Panc1 (cell line): ENCODE results near the gene LRP3.

Experiments used
- TCF7L2 ChIP-seq: IDR thresholded peaks from 2 replicates; pipeline ENCODE4 v1.6.1; 2011; ENCODE audit warnings: mild to moderate bottlenecking, low read depth, low read length, inconsistent platforms
- TF ChIP-seq, protein P1 (sequence below): fragments of 450-650 bp; IDR thresholded peaks from 2 replicates; pipeline ENCODE4 v1.5.1; 2017; ENCODE audit warnings: mild to moderate bottlenecking
- TF ChIP-seq, protein P2 (sequence below), 2 experiments: IDR thresholded peaks; 2 replicates each; pipeline ENCODE4 v1.6.1; 2011 to 2012; ENCODE audit warnings: low read depth in 2 of 2, control low read depth in 1 of 2, low read length in 1 of 2, mild to moderate bottlenecking in 1 of 2, moderate library complexity in 1 of 2; ENCODE audit not compliant: insufficient read depth in 1 of 2

DNA sequence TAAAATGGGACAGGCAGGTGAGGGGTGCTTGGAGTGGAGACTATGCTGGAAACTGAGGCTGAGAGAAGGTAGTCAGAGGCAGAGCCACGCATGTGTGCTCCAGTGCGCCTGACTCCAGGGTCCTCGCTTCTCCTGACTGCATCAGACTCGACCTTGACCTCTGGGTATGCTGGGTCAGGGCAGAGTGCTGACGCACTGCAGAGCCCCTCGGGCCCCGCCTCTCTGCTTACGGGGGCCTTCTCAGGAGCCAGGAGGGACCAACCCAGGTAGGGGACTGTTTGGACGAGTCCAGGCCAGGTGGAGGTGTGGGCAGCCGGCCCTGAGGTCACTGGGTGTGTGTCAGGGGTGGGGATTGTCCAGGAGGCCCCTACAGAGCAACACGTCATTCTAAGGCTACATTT, 54.4 kb downstream of the LRP3 start:
- TF ChIP-seq, protein P1, sequence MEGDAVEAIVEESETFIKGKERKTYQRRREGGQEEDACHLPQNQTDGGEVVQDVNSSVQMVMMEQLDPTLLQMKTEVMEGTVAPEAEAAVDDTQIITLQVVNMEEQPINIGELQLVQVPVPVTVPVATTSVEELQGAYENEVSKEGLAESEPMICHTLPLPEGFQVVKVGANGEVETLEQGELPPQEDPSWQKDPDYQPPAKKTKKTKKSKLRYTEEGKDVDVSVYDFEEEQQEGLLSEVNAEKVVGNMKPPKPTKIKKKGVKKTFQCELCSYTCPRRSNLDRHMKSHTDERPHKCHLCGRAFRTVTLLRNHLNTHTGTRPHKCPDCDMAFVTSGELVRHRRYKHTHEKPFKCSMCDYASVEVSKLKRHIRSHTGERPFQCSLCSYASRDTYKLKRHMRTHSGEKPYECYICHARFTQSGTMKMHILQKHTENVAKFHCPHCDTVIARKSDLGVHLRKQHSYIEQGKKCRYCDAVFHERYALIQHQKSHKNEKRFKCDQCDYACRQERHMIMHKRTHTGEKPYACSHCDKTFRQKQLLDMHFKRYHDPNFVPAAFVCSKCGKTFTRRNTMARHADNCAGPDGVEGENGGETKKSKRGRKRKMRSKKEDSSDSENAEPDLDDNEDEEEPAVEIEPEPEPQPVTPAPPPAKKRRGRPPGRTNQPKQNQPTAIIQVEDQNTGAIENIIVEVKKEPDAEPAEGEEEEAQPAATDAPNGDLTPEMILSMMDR, result no peak
- no peak for TF ChIP-seq TCF7L2
- TF ChIP-seq, protein P2, sequence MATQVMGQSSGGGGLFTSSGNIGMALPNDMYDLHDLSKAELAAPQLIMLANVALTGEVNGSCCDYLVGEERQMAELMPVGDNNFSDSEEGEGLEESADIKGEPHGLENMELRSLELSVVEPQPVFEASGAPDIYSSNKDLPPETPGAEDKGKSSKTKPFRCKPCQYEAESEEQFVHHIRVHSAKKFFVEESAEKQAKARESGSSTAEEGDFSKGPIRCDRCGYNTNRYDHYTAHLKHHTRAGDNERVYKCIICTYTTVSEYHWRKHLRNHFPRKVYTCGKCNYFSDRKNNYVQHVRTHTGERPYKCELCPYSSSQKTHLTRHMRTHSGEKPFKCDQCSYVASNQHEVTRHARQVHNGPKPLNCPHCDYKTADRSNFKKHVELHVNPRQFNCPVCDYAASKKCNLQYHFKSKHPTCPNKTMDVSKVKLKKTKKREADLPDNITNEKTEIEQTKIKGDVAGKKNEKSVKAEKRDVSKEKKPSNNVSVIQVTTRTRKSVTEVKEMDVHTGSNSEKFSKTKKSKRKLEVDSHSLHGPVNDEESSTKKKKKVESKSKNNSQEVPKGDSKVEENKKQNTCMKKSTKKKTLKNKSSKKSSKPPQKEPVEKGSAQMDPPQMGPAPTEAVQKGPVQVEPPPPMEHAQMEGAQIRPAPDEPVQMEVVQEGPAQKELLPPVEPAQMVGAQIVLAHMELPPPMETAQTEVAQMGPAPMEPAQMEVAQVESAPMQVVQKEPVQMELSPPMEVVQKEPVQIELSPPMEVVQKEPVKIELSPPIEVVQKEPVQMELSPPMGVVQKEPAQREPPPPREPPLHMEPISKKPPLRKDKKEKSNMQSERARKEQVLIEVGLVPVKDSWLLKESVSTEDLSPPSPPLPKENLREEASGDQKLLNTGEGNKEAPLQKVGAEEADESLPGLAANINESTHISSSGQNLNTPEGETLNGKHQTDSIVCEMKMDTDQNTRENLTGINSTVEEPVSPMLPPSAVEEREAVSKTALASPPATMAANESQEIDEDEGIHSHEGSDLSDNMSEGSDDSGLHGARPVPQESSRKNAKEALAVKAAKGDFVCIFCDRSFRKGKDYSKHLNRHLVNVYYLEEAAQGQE (IDR thresholded peaks at IDR 0.05; ENCODE audit: insufficient read depth in 1 of 2, low read depth in 2 of 2, low read length in 1 of 2), result no peak
